ENCODE results near the gene PSMD13. TPM values are rescaled to one million over a fixed set of nuclear protein-coding genes. Genes with fewer than 3 reads are reported as not detected.

The PSMD13 gene
- total and polyA plus RNA-seq, 2 of the 4 experiments (the other 2 are of a cell fraction), result 177 to 217 TPM

GRCh38 chr11:297051-297585, 60.3 kb downstream of the PSMD13 start (continued):
- TF ChIP-seq CTCF (conservative IDR thresholded peaks at IDR 0.05; ENCODE audit: low read depth, low read length), result no peak

- Histone ChIP-seq H3K27me3 (ENCODE audit: control insufficient read depth, insufficient read depth, low read length) (peaks cover 8% of the 10 kb centered on the region), H2BK15ac (ENCODE audit: low read depth, low read length) (no peak overlapping the region), H2AFZ (replicated peaks; ENCODE audit: low read length, poor library complexity) (no peak overlapping the region), H3K9ac (ENCODE audit: low read depth, low read length) (no peak overlapping the region), H3K27ac (ENCODE audit: insufficient read depth, low read length) (no peak overlapping the region), H4K8ac (ENCODE audit: low read depth in 2 of 2, low read length in 2 of 2) (no peak overlapping the region), H3K56ac (ENCODE audit: extremely low read depth, insufficient read depth, low read length) (no peak overlapping the region), H4K91ac (ENCODE audit: insufficient read depth, low read depth, low read length) (no peak overlapping the region), H3K4me2 (ENCODE audit: low read depth, low read length) (no peak overlapping the region), H2AK5ac (ENCODE audit: low read depth, low read length) (no peak overlapping the region), H3K14ac (replicated peaks; ENCODE audit: low read depth, low read length) (no peak overlapping the region), H3K4me1 (ENCODE audit: control insufficient read depth, insufficient read depth, low read length) (no peaks in the 10 kb centered on the region; the same call in 1 of the 2 replicates), H2BK5ac (ENCODE audit: low read depth, low read length, poor library complexity, severe bottlenecking) (no peak overlapping the region), H2BK120ac (ENCODE audit: low read depth, low read length) (no peak overlapping the region), H2AK9ac (replicated peaks; ENCODE audit: low read depth, low read length, poor library complexity) (no peak overlapping the region), H2BK20ac (ENCODE audit: low read depth, low read length) (no peak overlapping the region), H3K79me1 (ENCODE audit: low read depth in 1 of 2, low read length in 2 of 2) (no peaks in the 10 kb centered on the region), H3K9me3 (ENCODE audit: control insufficient read depth, insufficient read depth, low read length) (no peaks in the 10 kb centered on the region), H3K4ac (ENCODE audit: low read depth, low read length) (no peak overlapping the region), H3K18ac (ENCODE audit: low read depth, low read length) (no peak overlapping the region), H3K9me1 (ENCODE audit: insufficient read depth, low read length) (no peaks in the 10 kb centered on the region), H3K23ac (ENCODE audit: low read depth, low read length) (no peak overlapping the region), H4K20me1 (ENCODE audit: insufficient read depth, low read length) (no peaks in the 10 kb centered on the region), H3K4me3 (ENCODE audit: insufficient read depth, low read depth, low read length) (no peak overlapping the region), H4K5ac (ENCODE audit: low read depth, low read length) (no peak overlapping the region), H3K36me3 (ENCODE audit: control insufficient read depth, insufficient read depth, low read length) (peaks cover 14% of the 10 kb centered on the region)
- ATAC-seq (ENCODE audit: low read depth) (no peak), DNase-seq (no peak)
- POLR2A ChIA-PET (ENCODE audit: unreplicated experiment), result no interaction called here
- dilution Hi-C loops (cut with HindIII; ENCODE audit: low sequenced_read_pairs, unreplicated experiment) (no loop called here), intact Hi-C loops (cut with micrococcal nuclease) (no loop called here), in situ Hi-C loops (cut with MboI; ENCODE audit: low sequenced_read_pairs) (no loop called here)
- TF ChIP-seq RCOR1 (IDR thresholded peaks at IDR 0.05; ENCODE audit: insufficient replicate concordance, low read length), result no peak
- CTCF ChIA-PET, result no interaction called here
- BruUV-seq (replicated peaks), result no TSS peak
- WGBS, 2 experiments (ENCODE audit: extremely low coverage in 2 of 2, insufficient read length in 1 of 2), result 80% methylated on average over 11 of the region's 26 CpGs; no CpG with 5 or more reads in 1 of the 2 experiments
Observed at GRCh38 chr11:297586-298405, 61.0 kb downstream of the PSMD13 start.
